Measurements from ENCODE around the gene EIF2AK2. TPM values are rescaled to one million over a fixed set of nuclear protein-coding genes. Genes with fewer than 3 reads are reported as not detected.

The EIF2AK2 gene
- total and polyA plus RNA-seq, 10 donors, result 4.0 to 48.2 (median 33.9) TPM

GRCh38 chr2:37061013-37061711 lies 95.6 kb downstream of the EIF2AK2 start:
- H3K4me3 ChIP-seq, result no peak overlapping the region
- peaks cover 0 to 100% (median 90%) of the 10 kb centered on the region in 6 donors for H3K36me3 ChIP-seq
- DNase-seq, result no peak
- H3K27me3 ChIP-seq (replicated peaks in 1 of 7), result no peaks in the 10 kb centered on the region
- intact Hi-C loops (cut with DNase I; ENCODE audit: low total_unique reads), result no loop called here
- no peak overlapping the region for H3K27ac ChIP-seq
- no peaks in the 10 kb centered on the region for H3K9me3 ChIP-seq
- no peaks in the 10 kb centered on the region for H3K4me1 ChIP-seq
- TF ChIP-seq POLR2A (IDR thresholded peaks at IDR 0.05) (no peak), POLR2AphosphoS5 (IDR thresholded peaks at IDR 0.05) (no peak)
- TF ChIP-seq, protein P1, sequence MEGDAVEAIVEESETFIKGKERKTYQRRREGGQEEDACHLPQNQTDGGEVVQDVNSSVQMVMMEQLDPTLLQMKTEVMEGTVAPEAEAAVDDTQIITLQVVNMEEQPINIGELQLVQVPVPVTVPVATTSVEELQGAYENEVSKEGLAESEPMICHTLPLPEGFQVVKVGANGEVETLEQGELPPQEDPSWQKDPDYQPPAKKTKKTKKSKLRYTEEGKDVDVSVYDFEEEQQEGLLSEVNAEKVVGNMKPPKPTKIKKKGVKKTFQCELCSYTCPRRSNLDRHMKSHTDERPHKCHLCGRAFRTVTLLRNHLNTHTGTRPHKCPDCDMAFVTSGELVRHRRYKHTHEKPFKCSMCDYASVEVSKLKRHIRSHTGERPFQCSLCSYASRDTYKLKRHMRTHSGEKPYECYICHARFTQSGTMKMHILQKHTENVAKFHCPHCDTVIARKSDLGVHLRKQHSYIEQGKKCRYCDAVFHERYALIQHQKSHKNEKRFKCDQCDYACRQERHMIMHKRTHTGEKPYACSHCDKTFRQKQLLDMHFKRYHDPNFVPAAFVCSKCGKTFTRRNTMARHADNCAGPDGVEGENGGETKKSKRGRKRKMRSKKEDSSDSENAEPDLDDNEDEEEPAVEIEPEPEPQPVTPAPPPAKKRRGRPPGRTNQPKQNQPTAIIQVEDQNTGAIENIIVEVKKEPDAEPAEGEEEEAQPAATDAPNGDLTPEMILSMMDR (IDR thresholded peaks at IDR 0.05 in 8 of 11, conservative IDR thresholded peaks at IDR 0.05 in 3 of 11), result no peak

DNA sequence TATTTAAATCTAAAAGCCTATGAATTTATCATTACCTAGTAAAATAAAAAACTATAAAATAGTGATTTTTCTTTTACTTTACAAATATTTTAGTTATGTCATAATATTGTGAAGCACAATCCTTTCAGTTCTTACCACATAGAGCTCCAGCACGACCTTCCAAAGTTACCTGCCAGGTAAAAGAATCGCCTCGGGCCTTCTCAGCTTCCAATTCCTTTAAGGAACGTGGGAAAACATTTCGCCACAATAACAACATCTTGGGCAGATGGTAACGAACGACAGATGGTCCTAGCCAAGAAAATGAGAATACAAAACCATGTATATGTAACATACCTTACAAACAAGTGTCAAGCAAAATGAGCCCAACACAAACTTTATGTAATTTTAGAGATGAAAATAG lies 96.3 kb downstream of the EIF2AK2 start:
- Histone ChIP-seq H3K4me3 (no peak overlapping the region), H3K27me3 (replicated peaks in 1 of 7) (no peaks in the 10 kb centered on the region), H3K27ac (no peak overlapping the region), H3K36me3 (peaks cover 0 to 100% (median 90%) of the 10 kb centered on the region in 6 donors), H3K9me3 (no peaks in the 10 kb centered on the region), H3K4me1 (no peaks in the 10 kb centered on the region)
- 89 to 95% (median 94%) methylated on average over 7 of the region's 7 CpGs for WGBS, 5 donors
- no peak for DNase-seq
- intact Hi-C loops (cut with DNase I; ENCODE audit: low total_unique reads), result no loop called here
- TF ChIP-seq, protein P1 (IDR thresholded peaks at IDR 0.05 in 8 of 11, conservative IDR thresholded peaks at IDR 0.05 in 3 of 11), result no peak
- TF ChIP-seq POLR2AphosphoS5 (IDR thresholded peaks at IDR 0.05) (no peak), POLR2A (IDR thresholded peaks at IDR 0.05) (no peak)

DNA sequence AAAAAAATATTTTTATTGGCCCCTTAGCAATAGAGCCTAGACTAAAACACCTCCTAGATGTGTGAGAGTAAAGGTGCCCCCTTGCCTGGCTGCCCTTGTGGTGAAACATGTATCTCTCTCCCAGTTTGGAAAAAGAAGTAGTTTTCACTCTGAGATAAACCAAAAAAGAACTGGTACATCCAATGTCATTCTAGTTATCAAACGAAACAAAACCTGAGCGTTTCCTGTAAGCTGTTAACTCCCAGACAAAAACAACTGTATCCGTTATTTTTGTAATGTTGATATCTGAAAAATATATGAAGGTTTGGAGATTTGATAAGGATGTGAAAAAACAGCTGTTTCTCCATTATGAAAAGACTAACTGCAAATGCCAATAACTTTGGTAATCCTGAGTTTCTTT lies 96.9 kb downstream of the EIF2AK2 start:
- WGBS, 5 donors, result 86 to 95% (median 92%) methylated on average over 3 of the region's 3 CpGs
- Histone ChIP-seq H3K27me3 (replicated peaks in 1 of 7) (no peaks in the 10 kb centered on the region), H3K9me3 (no peaks in the 10 kb centered on the region), H3K27ac (no peak overlapping the region), H3K4me3 (no peak overlapping the region), H3K4me1 (no peaks in the 10 kb centered on the region), H3K36me3 (peaks cover 0 to 100% (median 88%) of the 10 kb centered on the region in 6 donors)
- DNase-seq, result no peak
- intact Hi-C loops (cut with DNase I; ENCODE audit: low total_unique reads), result no loop called here
- TF ChIP-seq, protein P1 (IDR thresholded peaks at IDR 0.05 in 8 of 11, conservative IDR thresholded peaks at IDR 0.05 in 3 of 11), result no peak

DNA sequence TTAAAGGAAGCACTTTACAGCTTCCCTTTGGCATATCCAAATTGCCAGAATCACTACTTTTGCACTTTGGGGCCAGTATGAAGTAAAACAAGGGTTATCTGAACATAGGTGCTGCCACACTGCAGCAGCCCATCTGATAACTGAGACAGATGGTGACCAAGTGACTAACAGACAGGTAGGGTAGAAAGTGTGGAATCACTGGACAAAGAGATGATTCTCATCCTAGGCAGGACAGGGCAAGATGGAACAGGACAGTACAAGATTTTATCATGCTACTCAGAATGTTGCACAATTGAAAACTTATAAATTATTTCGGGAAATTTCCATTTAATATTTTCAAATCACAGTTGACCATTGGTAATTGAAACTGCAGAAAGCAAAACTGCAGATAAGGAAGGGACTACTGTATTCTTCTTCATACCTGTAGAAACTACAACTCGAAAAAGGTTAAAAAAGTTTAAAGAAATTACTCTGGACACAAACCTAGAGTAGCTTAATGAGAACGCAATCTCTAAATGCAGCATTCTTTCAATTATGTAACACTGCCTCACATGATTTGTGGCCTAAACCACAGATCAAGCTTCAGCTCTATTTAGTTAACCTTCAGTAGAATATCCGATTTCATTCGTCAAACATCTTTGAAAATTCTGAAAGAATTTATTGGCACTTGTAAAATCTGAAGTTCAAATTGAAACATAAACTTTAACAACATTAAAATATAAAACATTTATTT lies 104.0 kb downstream of the EIF2AK2 start:
- 85 to 95% (median 89%) methylated on average over 5 of the region's 5 CpGs for WGBS, 5 donors
- Histone ChIP-seq H3K27me3 (replicated peaks in 1 of 7) (no peaks in the 10 kb centered on the region), H3K4me3 (no peak overlapping the region), H3K36me3 (peaks cover 3 to 100% (median 82%) of the 10 kb centered on the region in 6 donors), H3K4me1 (no peaks in the 10 kb centered on the region), H3K9me3 (no peaks in the 10 kb centered on the region), H3K27ac (no peak overlapping the region)
- intact Hi-C loops (cut with DNase I; ENCODE audit: low total_unique reads), result no loop called here
- no peak for DNase-seq
- no peak for TF ChIP-seq POLR2A (IDR thresholded peaks at IDR 0.05)
- no peak for TF ChIP-seq POLR2AphosphoS5 (IDR thresholded peaks at IDR 0.05)
- TF ChIP-seq, protein P1 (IDR thresholded peaks at IDR 0.05 in 8 of 11, conservative IDR thresholded peaks at IDR 0.05 in 3 of 11), result no peak

Data from spleen (tissue), 11 donors.